ENCODE results near the gene SAPCD2.

SAPCD2 gene

DNA sequence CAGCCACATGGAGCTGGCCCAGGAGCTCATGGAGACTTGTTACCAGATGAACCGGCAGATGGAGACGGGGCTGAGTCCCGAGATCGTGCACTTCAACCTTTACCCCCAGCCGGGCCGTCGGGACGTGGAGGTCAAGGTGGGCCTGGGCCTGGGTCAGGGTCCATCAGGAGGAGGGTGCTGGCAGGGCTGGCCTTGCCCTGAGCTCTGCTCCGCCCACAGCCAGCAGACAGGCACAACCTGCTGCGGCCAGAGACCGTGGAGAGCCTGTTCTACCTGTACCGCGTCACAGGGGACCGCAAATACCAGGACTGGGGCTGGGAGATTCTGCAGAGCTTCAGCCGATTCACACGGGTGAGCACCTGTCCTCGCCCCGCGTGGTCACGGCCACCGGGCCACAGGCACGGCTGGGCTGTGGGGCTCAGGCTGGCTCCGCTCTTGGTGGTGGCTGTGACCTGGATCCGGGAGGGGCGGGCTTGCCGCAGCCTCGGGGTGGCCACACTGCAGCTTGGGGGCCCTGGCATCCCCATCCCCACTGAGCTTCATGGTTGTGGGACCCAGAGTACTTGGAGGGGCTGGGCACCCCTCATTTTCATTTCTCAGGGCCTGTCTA is 37.1 kb upstream of the SAPCD2 start:
- DNase-seq (ENCODE audit: low read depth): no peak

DNA sequence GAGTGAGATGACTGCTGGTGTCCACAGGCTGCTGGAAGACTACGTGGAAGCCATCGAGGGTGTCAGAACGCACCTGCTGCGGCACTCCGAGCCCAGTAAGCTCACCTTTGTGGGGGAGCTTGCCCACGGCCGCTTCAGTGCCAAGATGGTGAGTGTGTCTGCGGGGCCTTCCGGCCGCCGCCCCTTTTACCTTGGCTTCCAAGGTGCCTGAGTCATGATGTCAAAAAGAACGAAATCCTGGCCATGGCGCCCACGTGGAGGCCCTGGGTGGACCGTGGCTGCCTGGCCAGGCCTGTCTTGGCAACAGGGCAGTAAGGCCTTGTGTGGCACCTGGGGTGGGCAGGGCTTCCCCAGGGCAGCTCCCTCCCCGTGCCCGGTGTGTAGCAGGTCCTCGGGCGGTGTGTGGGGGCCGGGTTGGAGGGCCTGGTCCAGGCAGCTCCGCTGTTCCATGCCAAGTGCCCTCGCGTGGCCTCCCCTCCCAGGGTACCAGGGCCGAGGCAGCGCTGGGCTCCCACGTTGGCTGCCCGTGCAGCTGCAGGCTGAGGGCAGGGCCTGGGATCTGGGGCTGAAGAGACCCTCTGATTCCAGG is 36.4 kb upstream of the SAPCD2 start:
- no peak for DNase-seq (ENCODE audit: low read depth)

DNA sequence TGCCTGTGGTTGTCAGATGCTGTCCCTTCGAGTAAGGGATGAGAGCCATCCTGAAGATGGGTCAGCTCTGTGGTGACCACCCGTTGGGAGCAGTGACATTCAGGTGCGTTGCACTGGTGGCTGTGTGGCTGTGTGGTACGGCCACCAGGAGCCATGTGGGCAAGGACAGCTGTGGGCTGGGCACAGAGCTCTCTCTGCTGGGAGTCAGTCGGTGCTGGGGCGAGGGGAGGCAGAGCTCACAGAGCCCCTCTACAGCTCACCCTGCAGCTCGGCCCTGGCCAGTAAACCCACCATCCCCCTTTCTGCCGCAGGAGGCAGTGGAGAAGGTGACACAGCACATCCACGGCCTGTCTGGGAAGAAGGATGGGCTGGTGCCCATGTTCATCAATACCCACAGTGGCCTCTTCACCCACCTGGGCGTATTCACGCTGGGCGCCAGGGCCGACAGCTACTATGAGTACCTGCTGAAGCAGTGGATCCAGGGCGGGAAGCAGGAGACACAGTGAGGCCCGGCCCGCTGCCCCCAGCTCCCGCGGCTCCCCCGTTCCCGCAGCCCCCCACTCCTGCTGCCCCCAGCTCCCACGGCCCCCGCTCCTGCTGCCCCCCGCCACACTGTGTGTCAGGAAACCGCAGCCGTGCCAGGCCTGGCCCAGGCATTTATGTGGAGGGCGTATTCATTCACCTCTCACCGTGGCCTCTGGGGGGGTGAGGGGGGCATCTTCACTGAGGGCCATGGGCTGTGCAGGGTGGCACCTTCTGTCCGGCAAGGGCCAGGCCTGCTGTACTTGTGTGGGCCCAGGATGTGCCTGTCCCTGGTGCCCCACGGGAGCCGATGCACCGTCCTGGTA is 35.7 kb upstream of the SAPCD2 start:
- no peak for DNase-seq (ENCODE audit: low read depth)

DNA sequence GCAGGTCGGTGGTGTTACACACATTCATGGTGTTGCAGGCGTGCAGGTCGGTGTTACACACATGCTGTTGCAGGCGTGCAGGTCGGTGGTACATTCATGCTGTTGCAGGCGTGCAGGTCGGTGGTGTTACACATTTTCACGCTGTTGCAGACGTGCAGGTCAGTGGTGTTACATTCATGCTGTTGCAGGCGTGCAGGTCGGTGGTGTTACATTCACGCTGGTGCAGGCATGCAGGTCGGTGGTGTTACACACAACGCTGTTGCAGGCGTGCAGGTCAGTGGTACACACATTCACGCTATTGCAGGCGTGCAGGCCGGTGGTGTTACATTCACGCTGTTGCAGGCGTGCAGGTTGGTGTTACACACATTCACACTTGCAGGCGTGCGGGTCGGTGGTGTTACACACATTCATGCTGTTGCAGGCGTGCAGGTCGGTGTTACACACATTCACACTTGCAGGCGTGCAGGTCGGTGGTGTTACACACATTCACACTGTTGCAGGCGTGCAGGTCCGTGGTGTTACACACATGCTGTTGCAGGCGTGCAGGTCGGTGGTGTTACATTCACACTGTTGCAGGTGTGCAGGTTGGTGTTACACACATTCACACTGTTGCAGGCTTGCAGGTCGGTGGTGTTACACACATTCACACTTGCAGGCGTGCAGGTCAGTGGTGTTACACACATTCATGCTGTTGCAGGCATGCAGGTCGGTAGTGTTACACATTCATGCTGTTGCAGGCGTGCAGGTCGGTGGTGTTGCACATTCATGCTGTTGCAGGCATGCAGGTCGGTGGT is 33.0 kb upstream of the SAPCD2 start:
- DNase-seq (ENCODE audit: low read depth): no peak

DNA sequence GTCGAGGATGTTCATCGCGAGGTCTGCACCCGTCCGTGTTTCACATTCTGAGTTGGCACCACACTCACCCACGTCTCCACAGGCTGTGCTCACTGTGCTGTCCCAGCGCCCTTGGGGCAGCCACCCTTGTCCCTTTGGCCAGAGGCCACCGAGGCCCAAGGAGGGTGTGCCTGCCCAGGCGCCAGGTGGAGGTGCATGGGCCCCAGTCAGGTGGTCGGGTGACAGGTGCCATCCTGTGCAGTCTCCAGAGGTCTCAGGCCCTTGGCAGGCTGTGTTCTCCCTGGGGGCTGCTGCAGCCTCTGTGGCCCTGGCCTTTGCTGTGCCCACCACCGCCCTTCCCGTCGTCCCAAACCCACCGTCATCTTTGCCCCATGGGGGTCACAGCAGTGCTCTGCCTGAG is 28.9 kb upstream of the SAPCD2 start:
- no peak for DNase-seq (ENCODE audit: low read depth)

DNA sequence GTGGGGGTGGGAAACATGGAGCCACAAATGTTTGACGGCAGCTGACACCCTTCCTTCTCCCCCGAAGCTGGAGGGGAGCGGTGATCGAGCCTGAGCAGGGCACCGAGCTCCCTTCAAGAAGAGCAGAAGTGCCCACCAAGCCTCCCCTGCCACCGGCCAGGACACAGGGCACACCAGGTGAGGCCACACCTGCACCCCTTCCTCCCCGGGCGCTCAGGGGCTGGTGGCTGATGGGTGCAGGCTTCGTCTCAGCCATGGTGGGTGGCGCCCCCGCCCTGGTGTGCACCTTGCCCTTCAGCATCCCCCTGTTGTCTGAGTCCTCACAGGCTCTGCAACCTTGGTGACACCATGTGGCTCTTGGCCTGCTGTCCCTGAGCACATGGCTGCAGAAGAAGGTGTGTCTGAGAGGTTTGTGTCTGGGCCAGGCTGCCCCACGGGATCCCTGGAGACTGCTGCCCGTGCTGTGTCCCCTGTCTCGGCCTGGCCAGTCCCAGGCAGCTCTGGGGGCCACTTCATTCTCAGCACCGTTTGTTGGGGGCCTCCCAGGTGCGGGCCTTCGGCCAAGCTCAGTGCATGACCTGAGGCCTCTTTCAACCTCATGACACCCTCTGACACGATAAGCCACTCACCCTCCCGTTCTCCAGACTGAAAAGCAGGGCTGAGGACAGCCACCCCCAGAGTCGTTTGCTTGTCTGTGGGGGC is 27.6 kb upstream of the SAPCD2 start:
- no peak for DNase-seq (ENCODE audit: low read depth)

DNA sequence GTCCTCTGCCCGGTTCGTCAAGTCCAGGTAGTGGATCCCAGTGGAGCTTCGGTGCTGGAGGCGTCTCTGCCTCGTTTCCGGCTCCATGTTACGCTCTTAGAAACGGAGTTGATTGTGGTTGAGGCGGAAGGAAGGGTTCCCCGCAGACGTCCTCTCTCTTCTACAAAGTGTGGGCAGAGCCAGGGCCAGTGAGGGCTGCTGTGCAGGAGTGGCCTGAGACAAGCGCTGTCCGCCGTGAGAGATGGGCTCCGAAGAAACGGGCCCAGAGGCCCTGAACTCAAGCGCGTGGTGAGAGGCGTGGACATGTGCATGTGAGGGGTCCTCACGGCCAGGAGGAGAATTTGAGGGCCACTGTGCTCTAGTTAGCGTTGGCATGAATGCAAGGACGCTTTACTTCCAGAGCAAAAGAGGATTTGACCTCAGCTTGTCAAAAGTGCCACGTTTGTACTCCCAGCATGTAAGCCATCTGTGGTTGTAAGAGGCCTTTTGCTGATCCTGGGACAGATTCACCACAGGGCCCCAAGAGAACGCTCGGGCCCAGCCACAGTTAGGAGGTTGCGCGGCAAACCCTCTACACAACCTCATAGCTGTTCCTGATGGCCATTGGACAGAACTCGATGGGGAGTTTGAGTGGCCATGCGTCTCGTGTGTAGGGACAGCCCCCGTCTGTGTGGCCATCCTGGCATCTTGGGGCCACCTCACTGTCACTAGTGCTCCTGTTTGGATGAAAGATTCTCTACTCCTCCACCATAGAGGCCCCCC is 26.6 kb upstream of the SAPCD2 start:
- no peak for DNase-seq (ENCODE audit: low read depth)

DNA sequence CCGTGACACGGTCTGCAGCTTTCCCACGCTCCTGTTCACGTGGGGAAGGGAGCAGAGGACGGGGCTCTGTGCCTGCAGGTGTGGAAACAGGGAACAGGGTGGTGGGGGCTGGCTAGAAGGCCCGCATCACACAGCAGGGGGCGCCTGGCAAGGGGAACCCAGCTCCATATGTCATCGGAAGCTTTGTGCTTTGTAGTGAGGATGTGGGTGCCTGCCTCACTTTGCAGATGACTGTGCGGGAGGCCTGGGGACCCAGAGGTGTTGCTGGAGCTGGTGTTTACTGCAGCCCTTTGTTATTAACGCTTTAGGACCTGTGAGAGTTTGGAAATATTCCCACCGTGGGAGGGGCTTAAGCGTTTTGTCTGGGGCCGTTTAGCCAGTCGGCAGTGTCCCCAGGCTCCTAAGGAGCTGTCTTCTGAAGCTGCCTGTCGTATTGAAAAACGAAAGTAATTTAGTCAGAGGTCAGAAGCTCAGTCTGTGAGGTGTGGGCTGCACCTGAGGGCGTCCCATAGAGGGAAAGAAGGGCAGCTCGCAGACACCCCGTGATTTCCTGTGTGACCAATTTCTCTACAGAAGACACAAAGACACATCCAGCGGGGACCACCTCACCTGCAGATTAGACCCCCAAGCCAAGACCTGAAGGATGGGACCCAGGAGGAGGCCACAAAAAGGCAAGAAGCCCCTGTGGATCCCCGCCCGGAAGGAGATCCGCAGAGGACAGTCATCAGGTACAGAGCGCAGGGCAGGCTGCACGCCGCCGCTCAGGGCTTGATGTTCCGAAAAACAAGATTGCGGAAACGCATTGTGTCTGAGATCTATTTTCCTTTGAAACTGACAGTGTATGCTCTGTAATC is 25.5 kb upstream of the SAPCD2 start:
- DNase-seq (ENCODE audit: low read depth): peak; percentile 78

DNA sequence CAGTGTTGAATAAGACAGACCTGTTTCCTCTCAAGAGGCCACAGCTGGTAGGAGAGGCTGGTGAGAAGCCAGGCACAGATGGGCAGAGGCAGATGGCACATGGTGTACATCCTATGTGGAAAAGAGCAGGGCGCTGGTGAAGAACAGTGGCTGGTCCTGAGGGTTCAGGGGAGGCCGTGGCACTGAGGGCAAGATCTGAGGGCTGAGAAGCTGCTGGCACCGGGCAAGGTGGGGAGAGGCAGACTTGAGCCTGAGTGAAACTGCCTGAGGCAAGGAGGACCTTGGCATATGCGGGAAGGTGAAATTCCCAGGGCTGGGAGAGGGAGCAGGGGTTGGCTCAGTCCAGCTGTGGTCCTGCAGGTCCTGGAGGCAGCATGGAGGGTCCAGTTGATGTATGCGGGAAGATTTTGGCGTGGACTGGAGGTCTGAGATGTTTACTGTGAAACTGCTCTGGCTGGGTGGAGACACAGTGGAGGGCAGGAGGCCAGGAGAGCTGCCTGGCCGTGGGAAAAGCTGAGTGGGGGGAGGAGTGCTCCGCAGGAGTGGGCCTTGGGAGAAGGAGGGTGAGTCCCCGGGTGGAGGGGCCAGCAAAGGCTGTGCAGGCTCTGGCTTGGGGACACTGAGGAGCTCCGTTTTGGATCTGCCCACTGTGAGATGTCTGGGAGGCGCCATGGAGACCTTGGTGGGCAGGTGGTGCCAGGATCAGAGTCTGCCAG is 19.0 kb upstream of the SAPCD2 start:
- DNase-seq (ENCODE audit: low read depth): no peak

DNA sequence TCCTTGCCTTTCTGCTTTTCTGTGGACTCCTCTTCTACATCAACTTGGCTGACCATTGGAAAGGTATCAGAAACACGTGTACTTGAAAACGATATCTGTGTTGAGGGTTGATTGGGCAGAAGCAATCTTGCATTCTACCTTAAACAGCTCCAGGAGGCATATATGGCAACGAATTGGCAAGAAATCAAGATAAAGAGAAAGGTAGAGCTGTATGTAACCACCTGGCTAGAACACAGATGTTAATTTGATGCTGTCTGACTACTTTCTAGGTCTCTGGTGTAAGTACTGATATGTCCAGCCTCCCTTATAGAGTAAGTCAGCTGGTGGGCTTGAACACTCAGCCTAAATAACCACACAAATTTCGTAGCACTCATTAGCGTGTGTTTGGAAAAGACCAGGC is 17.8 kb upstream of the SAPCD2 start:
- DNase-seq (ENCODE audit: low read depth): no peak

DNA sequence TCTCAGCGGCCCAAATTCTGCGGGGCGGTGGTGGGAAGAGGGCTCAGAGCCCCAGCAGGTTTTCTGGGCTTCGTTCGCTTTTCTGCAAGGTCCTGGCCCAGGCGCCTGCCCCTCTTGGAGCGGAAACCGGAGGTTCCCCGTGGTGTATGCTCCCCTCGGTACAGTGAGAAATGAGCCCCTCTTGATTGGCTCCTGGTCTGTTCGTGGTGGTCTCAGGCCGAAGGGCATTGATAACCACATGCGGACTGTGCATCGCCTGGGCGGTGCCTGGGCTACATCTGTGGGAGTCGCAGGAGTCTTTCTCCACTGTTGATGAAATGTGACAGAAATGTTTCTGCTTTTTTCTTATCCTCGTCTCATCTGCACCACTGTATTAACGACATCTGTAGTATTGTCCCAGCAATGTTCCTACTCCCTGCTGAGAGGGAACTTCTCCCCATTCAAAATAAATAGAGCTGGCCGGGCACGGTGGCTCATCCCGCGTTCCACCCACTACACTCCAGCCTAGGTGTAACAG is 17.1 kb upstream of the SAPCD2 start:
- DNase-seq (ENCODE audit: low read depth): no peak

DNA sequence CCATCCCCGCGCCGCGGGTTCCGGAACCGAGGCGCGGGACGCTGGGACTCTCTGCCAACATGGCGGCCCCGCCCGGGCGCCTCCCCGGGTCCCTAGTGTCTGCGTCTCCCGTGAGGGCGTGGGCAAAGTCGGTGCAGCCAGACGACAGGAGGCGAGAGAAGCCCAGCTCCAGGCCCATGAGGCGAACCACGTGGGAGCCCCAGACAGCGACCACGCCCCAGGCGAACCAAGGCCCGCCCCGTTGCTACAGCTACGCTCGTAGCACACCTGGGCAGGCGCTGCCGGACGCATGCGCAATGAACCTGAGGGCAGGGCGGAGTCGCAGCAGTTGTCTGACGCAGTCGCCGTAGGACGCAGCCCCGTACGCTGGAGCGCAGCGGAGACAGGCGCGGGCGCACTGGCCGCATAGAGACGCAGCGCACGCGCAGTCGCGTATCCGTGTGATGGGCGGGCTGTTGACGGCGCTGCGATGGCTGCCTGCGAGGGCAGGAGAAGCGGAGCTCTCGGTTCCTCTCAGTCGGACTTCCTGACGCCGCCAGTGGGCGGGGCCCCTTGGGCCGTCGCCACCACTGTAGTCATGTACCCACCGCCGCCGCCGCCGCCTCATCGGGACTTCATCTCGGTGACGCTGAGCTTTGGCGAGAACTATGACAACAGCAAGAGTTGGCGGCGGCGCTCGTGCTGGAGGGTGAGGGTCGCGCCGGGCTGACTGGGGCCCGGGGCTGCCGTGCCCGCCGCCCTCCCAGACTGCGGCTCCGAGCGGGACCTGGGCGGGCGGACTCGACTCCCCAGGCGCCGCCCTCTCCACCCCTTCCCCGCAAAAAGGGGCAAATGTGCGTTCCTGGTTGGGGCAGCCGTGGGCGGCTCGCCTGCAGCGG is 16.4 kb upstream of the SAPCD2 start, which contains the start of gene MAN1B1:
Gene MAN1B1, plus strand, starts transcription at position 455 of the 878 bp plus-strand sequence. Its CDS starts 15 bp downstream, at position 470.
- DNase-seq (ENCODE audit: low read depth): peak; percentile 99

DNA sequence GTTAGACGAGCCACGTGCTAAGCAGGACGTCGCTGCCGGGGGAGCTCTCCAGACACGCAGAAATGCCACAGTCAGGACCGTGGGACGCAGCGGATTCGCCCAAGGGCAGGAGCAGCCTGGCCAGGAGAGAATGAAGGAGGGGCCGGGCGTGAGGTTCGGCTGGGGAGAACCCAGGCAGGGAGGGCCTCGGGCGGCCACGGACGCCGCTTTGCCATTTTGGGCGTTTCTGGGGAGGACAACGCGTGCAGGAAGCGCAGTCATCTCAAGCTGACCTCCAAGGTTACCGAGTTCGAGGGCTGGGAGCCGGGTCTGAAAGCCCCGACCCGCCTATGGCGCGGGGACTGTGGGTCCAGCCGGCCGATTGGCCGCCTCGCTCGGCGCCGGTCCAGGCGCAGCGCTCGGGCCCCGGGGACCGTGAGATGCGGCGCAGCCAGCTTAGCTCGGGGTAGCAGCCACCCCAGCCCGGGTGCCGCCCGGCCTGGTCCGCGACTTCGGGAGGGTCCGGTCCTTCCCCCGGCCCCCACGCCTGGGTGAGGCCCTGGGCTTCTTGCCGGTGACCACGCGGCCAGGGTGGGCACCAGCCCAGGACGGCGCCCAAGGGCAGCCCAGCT is 15.7 kb upstream of the SAPCD2 start:
- DNase-seq (ENCODE audit: low read depth): no peak

DNA sequence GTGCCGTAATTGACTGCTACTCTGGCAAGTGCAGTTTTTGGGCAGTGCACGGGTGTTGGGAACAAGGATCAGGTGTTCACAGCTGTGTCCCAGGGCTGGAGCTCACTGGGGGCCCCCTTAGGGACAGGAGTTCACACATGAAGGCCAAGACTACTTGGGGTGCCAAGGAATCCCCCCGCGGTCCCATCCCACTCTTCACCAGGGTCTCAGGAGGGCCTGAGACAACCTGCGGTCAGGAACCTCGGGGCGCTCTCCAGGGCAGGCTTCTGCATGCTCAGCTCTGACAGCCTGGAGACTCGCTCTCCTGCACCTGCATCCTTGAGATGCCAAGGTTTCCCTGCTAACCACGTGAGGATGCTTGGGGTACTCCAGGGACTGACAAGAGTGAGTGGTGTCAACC is 14.2 kb upstream of the SAPCD2 start:
- DNase-seq (ENCODE audit: low read depth): no peak

DNA sequence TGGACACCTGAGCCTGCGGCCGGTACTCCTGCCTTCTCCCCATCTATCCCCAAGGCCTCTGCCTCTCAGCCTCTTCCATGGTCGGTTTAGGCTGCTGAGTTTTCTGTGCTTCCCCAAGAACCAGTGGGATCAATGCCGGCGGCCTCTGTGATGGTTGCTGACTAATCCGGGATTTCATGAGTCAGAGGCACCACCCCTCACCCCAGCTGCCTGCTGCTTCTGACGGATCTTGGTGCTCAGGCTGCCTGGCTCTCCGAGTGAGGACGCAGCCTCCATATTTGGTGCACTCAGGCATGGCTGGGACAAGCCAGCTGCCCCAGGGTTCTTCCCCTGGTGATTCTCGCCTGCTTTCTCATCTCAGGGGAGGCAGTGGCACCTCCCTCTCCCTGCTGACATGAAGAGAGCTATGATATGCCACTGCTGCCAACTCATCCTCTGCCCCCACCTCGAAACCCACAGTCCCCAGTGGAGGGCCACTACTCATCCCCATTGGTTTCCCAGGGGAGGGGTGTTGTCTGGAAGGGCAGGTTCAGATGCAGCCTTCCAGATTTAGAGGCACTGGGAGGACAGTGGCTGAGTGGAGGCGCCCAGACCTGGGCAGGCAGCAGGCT is 13.1 kb upstream of the SAPCD2 start:
- no peak for DNase-seq (ENCODE audit: low read depth)

DNA sequence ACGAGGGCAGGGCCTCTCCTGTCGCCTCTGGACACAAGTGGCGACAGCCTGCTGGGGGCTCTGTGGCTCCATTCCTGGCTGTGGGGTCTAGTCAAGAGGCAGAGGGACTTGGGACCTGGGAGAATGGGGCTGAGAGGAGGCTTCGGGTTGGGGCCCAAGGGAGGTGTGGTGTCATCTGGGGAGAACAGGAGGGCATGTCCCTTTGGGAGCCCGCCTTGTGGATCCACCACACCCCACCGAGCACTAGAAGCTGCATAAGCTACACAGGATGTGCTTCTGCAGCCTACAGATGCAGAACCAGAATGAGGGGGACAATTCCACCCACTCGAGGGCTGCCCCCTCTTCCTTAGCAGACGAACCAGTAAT is 12.6 kb upstream of the SAPCD2 start:
- no peak for DNase-seq (ENCODE audit: low read depth)

DNA sequence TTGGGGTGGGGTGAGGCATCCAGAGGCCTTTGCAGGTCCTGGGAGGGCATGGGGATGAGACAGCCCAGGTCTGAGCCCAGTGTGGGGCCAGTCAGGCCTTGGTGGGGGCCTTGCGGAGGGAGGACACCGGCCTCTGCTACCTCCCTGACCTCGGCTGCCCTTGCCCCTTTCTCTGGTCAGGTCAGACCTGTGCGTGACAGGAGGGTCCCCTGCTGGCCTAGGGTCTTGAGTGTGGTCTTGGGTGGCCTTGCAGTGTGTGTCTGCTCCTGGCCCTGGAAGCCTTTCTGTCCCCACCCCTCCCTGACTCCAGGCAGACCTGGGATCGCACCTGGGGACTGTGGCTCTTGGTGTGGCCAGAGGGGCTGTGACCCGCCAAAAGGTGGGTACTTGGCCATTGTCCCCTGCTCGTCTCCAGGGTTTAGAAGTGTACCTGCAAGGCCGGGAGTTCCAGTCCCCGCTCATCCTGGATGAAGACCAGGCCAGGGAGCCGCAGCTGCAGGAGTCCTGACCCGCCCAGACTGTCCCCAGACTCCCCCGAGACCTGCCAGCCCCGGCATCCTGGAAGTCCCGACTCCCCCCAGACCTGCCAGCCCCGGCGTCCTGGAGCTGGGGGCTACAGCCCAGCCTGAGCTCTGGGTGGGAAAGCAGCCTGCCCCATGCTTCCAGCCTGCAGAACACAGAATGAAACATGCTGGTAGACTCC is 12.0 kb upstream of the SAPCD2 start:
- no peak for DNase-seq (ENCODE audit: low read depth)
